ENCODE measurements around the gene TSHR. TPM values are rescaled to one million over a fixed set of nuclear protein-coding genes. Genes with fewer than 3 reads are reported as not detected.

The TSHR gene
- total RNA-seq, 1 donor from 2014 or later, result not detected

- no peak for DNase-seq (ENCODE audit: low spot score)
- TF ChIP-seq CTCF (IDR thresholded peaks at IDR 0.05; ENCODE audit: unreplicated experiment), result no peak
- no peak overlapping the region for H3K4me3 Mint-ChIP-seq (ENCODE audit: unreplicated experiment)
- no peaks in the 10 kb centered on the region for H3K36me3 Mint-ChIP-seq (ENCODE audit: low read depth, unreplicated experiment)
- no peaks in the 10 kb centered on the region for H3K4me1 Mint-ChIP-seq (ENCODE audit: unreplicated experiment)
- no peaks in the 10 kb centered on the region for H3K27me3 Mint-ChIP-seq (ENCODE audit: unreplicated experiment)
- H3K9me3 Mint-ChIP-seq (ENCODE audit: unreplicated experiment), result no peaks in the 10 kb centered on the region
- H3K27ac Mint-ChIP-seq (ENCODE audit: unreplicated experiment), result no peak overlapping the region
Observed at GRCh38 chr14:80977221-80977620, 21.8 kb downstream of the TSHR start.

GRCh38 chr14:80978403-80978802 lies 23.0 kb downstream of the TSHR start:
- Mint-ChIP-seq H3K27me3 (ENCODE audit: unreplicated experiment) (no peaks in the 10 kb centered on the region), H3K4me1 (ENCODE audit: unreplicated experiment) (no peaks in the 10 kb centered on the region), H3K4me3 (ENCODE audit: unreplicated experiment) (no peak overlapping the region), H3K9me3 (ENCODE audit: unreplicated experiment) (no peaks in the 10 kb centered on the region), H3K36me3 (ENCODE audit: low read depth, unreplicated experiment) (no peaks in the 10 kb centered on the region), H3K27ac (ENCODE audit: unreplicated experiment) (no peak overlapping the region)
- no peak for DNase-seq (ENCODE audit: low spot score)
- TF ChIP-seq CTCF (IDR thresholded peaks at IDR 0.05; ENCODE audit: unreplicated experiment), result no peak

- Mint-ChIP-seq H3K27ac (ENCODE audit: unreplicated experiment) (no peak overlapping the region), H3K27me3 (ENCODE audit: unreplicated experiment) (no peaks in the 10 kb centered on the region), H3K4me3 (ENCODE audit: unreplicated experiment) (no peak overlapping the region), H3K9me3 (ENCODE audit: unreplicated experiment) (no peaks in the 10 kb centered on the region), H3K36me3 (ENCODE audit: low read depth, unreplicated experiment) (no peaks in the 10 kb centered on the region), H3K4me1 (ENCODE audit: unreplicated experiment) (no peaks in the 10 kb centered on the region)
- no peak for TF ChIP-seq CTCF (IDR thresholded peaks at IDR 0.05; ENCODE audit: unreplicated experiment)
- no peak for DNase-seq (ENCODE audit: low spot score)
Observed at GRCh38 chr14:80979951-80980350, 24.5 kb downstream of the TSHR start.

- H3K27ac Mint-ChIP-seq (ENCODE audit: unreplicated experiment), result no peak overlapping the region
- DNase-seq (ENCODE audit: low spot score), result no peak
- H3K27me3 Mint-ChIP-seq (ENCODE audit: unreplicated experiment), result no peaks in the 10 kb centered on the region
- no peak for TF ChIP-seq CTCF (IDR thresholded peaks at IDR 0.05; ENCODE audit: unreplicated experiment)
- no peaks in the 10 kb centered on the region for H3K9me3 Mint-ChIP-seq (ENCODE audit: unreplicated experiment)
- no peak overlapping the region for H3K4me3 Mint-ChIP-seq (ENCODE audit: unreplicated experiment)
- no peaks in the 10 kb centered on the region for H3K36me3 Mint-ChIP-seq (ENCODE audit: low read depth, unreplicated experiment)
- H3K4me1 Mint-ChIP-seq (ENCODE audit: unreplicated experiment), result no peaks in the 10 kb centered on the region
Observed at GRCh38 chr14:80981156-80981555, 25.7 kb downstream of the TSHR start.

GRCh38 chr14:80981673-80982072 lies 26.3 kb downstream of the TSHR start:
- no peaks in the 10 kb centered on the region for H3K36me3 Mint-ChIP-seq (ENCODE audit: low read depth, unreplicated experiment)
- H3K4me1 Mint-ChIP-seq (ENCODE audit: unreplicated experiment), result no peaks in the 10 kb centered on the region
- H3K4me3 Mint-ChIP-seq (ENCODE audit: unreplicated experiment), result no peak overlapping the region
- no peak for TF ChIP-seq CTCF (IDR thresholded peaks at IDR 0.05; ENCODE audit: unreplicated experiment)
- no peaks in the 10 kb centered on the region for H3K9me3 Mint-ChIP-seq (ENCODE audit: unreplicated experiment)
- no peak for DNase-seq (ENCODE audit: low spot score)
- H3K27me3 Mint-ChIP-seq (ENCODE audit: unreplicated experiment), result no peaks in the 10 kb centered on the region
- H3K27ac Mint-ChIP-seq (ENCODE audit: unreplicated experiment), result no peak overlapping the region
